GM21619 (cell line): ENCODE measurements around the gene IRF2.

Source experiments
- ATAC-seq: cut with Tn5 transposase; IDR thresholded peaks from one replicate; pipeline ENCODE4 v1.9.1; 2021; ENCODE audit not compliant: unreplicated experiment

Gene IRF2

DNA sequence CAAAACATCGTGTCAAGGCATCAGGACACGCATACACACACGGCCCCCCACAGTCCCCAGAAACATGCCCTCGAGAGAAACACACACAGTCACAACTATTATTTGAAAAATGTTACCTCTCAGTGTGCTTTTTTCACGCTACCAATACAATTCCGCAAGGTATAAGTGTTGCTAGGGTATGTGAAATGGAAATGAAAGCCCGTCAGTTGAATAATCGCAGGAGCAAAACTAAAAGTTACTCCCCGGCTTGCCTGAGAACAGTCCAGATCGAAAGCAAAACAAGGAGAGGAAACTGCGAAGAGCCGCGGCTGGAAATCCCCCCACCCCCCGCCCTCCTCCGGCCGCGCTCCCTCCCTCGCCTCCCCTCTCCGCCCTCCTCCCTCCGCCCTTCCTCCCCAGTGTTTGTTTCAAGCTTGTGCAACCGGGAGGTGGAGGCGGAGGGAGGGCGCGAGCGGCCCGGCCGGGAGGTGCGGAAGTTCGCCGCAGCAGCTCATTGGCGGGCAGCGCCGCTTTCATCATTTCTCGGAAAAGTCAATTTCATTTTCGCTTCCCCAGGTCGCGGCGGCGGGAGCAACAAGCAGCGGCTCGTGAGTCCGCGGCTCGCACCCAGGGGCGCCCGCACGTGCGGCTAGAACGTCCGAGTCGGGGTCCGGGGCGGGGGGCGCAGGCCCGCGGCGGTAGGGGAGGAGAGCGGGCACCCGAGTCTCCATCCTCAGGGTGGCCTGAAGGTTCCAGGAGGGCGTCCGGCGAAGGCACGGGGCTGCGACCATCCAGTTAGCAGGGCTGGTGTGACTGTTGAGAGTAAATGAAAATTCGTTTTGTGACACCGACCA lies at the start of gene IRF2:
IRF2 (minus strand) TSS at position 288 of the 833 bp plus-strand sequence. CDS start 45,486 bp downstream, outside the sequence.
- peak; percentile 47 for ATAC-seq

DNA sequence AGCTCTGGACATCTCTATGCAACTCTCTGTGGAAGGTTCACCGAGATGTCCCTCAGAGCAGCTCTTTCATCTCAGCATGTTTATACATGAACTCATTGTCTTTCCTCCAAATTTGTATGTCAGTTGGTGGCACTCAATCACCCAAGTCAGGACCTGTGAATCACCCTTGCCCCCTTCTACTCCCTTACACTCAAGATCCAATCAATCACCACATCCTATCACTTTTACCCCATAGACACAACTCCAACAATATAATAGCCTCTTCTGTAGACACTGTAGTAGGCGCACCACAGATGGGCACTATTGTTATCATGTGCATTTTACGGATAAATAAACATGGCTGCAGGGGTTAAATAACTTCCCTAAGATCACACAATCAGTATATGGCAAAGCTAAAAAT lies 41.3 kb upstream of the IRF2 start:
- ATAC-seq = no peak

DNA sequence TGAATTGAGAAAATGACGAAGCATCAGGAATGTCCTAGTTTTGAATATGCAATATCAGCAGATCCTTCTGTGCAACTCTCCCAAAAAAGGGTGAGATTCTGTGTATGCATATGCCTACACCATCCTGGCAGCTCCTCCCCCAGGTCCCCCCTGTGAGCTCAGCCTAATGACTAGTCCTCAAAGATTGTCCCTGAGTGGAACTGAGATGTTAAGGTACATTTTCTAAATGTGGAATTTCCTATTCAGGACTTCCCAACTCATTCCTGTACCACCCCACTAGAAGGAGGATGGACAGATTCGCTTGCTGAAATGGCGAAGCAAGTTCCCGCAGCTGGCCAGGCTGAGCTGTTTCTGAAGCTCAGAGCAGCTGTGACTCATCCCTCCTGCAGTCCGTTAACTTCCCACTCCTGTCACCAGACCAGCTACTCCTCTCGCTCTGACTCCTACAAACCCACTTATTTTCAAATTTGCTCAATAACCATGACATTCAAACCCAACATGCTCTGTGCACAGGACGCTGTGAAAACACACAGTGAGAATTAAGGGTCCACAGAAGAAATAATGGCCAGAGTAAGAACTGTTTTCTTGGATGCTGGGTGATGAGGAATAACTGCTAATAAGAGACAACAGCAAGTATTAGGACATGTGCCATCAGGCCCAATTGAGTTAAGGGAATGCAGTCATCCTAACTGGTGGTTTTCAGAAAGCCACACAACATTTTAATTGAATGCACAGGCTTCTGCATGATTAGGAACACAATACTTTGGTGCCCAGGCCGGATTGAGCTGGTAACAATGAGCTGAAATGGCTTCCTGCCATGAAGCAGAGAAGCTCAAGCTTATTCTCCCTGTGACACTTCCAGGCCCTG lies 40.0 kb upstream of the IRF2 start:
- peak; percentile 96 for ATAC-seq

GRCh38 chr4:184513802-184514120 lies 39.4 kb upstream of the IRF2 start:
- ATAC-seq = peak; percentile 14

DNA sequence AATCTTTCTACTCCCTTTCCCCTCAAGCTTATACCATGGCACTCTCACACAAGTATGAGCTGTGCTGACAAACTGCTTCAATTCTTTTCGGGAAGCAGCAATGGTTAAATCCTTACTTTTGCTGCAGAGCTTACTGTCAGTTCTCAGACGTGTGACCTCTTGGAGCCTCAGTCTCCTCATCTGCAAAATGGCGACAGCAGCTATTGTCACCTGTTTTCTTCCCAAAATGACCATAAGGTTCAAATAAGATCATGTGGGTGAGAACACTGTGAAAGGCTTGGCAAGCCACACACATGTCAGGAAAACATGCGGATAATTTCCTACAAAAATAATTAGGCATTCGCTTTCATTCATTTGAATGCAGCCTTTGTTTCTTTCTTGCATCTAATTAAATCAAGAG lies 36.8 kb upstream of the IRF2 start:
- ATAC-seq = no peak

- no peak for ATAC-seq
Observed at GRCh38 chr4:184510401-184510800, 36.1 kb upstream of the IRF2 start.

DNA sequence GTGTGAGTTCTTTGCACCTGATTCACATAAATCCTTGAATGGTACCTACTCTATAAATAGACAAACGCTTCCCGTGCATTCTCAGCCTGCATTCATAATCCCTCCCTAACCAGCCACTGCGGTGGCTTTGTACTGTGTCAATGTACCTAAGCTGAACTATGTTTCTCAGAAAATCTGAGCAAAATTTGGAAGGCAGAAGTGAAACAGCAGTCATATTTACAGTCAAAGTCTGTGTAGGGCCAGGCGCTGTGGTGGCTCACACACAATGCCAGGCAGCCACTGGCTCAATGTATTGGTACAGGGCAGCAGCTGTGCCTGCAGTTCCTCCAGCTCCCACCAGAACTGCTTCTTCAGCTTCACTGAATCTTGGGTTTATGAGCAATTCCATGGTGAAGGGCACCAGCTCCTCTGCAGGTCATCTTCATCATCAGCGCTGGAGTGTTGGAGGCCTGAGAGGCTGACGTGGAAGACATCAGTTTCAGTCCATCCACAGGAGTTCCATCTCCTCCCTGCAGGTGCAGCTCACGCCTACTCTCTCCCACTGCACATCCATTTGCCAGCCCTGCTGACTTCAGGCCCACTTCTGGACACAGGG lies 32.3 kb upstream of the IRF2 start:
- peak; percentile 97 for ATAC-seq

- no peak for ATAC-seq
Observed at GRCh38 chr4:184504385-184504784, 30.0 kb upstream of the IRF2 start.

DNA sequence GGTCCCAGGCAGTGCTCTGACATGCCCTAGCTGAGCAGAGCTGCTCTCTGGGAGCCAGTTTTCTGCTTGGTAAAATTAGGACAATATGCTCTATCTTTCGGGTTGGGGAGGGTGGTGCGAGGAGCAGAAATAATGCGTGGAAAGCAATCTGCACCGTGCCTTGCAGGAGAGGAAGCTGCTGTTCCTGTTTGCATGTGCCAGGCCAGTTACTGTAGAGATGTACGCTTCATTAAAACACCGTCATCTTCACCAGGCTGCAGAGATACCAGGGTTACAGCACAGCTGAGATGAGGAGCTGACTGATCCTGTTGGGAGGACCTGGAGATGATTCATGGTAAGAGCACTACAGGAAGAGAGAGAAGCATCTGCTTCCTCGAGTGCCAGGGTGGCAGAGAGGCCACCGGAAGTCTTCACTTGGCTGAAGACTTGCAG lies 29.5 kb upstream of the IRF2 start:
- ATAC-seq = no peak

DNA sequence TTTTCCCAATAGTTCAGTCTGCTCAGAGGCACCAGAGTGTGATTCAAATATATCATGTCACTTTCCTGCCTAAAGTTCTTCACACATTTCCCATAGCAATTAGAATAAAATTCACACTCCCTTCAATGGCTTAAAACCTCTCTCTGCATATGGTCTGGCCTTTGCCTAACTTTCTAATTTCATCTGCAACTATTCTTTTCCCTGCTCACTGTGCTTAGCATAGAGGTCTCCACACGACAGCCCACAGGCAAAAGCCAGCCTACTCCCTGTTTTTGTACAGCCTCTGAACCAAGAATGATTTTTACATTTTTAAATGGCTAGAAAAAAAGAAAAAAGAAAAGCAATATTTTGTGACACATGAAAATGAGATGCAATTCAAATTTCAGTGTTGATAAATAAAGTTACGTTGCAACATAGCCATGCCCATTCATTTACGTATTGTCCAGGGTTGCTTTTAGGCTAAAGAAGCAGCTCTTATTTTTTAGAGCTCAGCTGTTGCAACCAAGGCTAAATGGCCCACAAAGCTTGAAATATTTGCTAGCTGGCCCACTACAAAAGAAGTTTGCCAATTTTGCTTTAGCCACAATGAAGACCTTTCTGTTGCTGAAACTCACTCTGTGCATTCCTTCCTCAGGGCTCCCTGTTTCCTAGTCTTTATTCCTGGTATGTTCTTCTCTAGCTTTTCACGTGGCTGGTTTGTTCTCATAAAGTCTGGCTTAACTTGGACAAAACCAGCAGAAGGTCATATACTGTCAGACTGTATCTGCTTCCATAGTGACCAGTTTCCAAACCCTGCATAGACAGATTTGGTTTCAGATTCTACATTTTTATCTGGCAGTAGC lies 26.6 kb upstream of the IRF2 start:
- no peak for ATAC-seq

GRCh38 chr4:184499996-184500395 lies 25.6 kb upstream of the IRF2 start:
- no peak for ATAC-seq

GRCh38 chr4:184498598-184498997 lies 24.2 kb upstream of the IRF2 start:
- no peak for ATAC-seq

DNA sequence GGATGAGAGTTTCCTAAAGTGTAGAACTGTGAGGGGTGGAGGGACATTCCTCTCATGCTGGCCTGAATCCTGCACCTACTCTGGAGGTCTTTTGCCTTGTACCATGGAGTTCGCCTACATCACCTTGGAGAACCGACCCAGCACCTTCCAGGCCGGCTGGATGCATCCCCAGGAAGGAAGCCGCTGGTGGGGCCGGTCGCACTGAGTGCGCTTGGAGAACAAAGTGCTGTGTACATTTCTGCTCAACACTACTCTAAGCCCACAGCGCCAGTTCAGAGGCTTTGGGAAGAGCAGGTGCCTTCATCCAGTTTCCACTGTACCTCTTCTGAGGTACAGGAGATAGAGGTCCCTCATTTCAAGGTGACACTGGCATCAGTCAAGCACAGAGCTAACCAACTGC lies 15.4 kb upstream of the IRF2 start:
- no peak for ATAC-seq

DNA sequence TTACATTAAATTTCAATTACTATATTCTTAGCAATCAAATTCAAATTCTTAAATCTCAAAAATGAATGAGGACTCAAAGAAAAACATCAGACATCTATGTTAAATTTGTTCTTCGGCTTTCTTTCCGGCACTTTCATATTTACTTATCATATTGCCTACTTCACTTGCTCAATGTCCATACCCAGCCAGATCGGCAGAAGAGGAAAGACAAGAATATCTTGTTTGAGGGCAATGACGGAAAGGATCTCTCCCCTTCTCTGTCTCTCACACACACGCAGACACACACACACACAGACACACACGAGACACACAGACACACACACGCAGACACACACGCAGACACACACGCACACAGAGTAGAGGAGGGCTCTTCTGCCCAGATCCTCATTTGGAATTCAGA lies 13.2 kb upstream of the IRF2 start:
- no peak for ATAC-seq

DNA sequence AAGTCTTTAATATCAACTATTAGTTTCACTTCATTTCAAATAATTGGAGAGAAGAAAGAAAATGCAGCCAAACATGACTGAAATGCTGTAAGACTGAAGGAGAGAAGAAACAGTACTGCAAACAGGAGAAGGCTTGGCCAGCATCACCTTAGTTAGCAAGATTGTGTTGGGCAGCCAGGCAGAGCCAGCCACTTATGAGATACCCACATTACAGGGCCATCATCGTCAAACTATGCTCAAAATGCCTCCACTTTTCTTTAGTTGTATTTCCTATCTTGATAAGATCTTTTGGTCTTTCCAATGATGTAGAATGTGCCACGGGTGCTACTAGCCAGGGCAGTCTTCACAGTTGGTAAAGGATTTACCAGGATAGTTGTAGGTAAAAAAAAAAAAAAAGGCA lies 10.9 kb upstream of the IRF2 start:
- ATAC-seq = no peak

DNA sequence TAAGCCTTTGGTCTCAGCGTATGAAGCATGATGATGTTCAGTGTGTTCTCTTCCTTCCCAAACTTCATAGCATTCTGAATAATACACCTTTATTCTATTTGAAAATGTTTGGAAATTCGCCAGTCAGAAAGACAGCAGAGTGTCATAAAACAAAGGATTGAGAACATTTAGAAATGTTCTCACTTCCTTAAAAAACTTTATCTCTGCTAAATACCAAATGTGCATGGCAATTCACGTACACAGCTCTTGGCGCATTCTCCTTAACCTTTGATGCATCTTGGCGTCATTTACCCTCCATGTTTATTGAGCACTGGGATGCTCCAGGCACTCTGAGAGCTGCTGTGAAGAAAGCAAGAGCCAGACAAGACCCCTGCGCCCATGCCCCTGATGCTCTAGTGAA lies 7.2 kb upstream of the IRF2 start:
- no peak for ATAC-seq

DNA sequence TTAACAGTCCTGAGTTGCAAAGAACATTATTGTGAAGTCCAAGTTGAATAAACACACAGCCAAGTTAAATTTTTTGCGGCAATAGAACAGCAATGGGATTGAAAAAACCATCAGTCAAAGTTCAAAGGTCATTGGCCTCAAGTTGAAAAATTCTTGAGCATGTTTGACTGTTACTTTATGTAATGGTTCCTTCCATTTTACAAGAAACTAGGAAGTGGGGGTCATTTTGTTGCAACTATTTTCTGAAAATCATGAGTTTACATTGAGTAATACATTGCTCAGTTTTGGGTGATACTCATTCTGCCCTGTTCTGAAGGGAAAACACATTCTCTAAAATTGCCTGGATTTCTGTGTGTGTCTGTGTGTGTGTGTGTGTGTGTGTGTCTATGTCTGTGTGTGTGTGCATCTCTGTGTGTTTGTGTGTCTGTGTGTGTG lies 5.2 kb upstream of the IRF2 start:
- ATAC-seq = no peak

- ATAC-seq = no peak
Observed at GRCh38 chr4:184477201-184477999, 3.0 kb upstream of the IRF2 start.

DNA sequence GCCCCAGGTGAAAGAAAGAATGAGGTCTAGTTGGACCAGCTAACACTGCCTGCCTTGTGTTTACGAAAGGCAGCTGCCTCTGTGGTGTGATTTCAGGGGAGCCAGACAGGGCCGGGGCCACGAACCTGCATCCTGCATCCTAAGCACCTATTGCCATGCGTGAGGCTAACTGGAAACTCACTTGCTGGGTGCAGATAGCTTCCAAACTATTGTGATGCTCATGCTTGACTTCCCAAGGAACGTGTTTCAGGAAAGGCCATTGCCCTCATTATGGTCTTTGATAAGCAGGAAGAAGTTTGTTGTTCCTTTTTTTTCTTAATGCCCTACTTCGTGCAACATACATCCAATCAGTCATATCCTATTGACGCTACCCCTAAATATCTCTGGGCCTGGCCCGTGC lies 2.3 kb upstream of the IRF2 start:
- no peak for ATAC-seq

- no peak for ATAC-seq
Observed at GRCh38 chr4:184475498-184475897, 1.1 kb upstream of the IRF2 start.
